ENCODE results near the gene MOG.
"Not testable (repeated sequence)": the region's sequence is repeated elsewhere in the genome, so short reads cannot be mapped to it uniquely, and the experiment has no call there.

The MOG gene

DNA sequence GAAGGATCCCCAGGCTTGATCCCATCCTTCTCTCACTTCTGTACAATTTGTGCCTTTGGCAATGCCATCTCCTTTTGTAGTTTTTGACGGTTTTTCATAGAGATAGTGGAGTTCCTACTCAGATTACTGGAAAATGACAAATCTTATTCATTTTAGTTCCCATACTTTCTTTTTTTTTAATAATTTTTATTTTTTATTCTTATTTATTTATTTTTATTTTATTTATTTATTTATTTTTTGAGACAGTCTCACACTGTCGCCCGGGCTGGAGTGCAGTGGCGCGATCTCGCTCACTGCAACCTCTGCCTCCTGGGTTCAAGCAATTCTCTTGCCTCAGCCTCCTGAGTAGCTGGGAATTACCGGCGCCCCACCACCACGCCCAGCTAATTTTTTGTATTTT lies 19.6 kb upstream of the MOG start:
- DNase-seq (ENCODE audit: low read depth, low spot score): no peak

GRCh38 chr6:29641430-29642148 lies 15.3 kb upstream of the MOG start:
- DNase-seq (ENCODE audit: low read depth, low spot score): no peak

- DNase-seq (ENCODE audit: low read depth, low spot score): no peak
Observed at GRCh38 chr6:29647927-29648642, 8.8 kb upstream of the MOG start.

GRCh38 chr6:29649701-29650673 lies 6.9 kb upstream of the MOG start:
- peak; percentile 96 for DNase-seq (ENCODE audit: low read depth, low spot score)

DNA sequence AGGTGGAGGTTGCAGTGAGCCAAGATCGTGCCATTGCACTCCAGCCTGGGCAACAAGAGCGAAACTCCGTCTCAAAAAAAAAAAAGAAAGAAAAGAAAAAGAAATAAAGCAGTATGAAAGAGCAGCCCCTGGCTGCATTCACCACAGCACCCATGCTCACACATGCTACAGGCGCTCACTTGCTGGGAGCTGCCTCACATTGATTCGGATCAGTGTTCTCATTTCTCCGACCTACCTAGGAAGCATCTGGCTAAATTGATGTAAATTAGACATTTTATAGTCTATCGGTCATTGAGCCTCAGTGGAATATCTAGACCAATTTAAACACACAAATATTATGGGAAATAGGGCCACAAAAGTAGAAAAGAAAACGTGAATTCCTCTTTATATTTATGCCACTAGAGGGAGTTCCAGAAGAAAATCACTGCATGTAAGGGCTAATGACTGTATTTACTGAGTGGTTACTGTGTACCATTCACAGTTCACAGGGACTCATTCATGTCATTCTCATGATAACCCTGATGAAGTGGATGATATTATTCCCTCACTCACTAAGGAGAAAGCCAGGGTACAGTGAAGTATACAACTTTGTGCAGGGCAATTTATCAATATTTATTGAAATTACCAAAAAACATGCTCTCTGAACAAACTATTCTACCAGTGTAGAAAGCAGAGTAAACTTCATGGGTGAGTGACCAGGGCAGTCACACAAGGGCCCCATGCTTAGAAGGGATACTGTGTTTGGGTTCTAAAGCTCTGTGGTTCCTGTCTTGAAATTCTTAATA lies 5.3 kb upstream of the MOG start:
- no peak for DNase-seq (ENCODE audit: low read depth, low spot score)

- no peak for DNase-seq (ENCODE audit: low read depth, low spot score)
Observed at GRCh38 chr6:29652198-29652584, 4.7 kb upstream of the MOG start.

DNA sequence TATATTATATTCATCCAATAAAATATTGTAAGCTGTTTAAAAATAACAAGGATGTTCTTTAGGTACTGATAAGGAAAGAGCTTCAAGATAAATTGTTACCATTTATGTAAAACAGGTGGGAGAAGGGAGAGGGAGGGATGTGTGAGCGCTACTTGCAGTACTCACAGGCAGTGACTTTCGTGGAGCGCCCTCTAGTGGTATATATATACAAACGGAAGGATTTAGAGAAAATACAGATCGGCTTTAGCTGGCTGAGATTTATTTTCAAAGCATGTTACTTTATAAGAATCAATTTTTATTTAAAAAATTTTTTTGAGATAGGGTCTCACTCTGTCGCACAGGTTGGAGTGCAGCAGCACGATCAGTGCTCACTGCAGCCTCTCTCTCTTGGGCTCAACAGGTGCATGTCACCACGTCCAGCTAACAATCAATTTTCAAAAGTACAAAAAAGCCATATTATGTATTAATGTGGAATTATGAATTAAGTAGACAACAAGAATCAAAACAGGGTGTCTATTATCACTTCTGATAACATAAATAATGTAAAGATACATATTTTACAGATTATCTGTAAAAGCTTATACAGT lies 3.3 kb upstream of the MOG start:
- DNase-seq (ENCODE audit: low read depth, low spot score): no peak

DNA sequence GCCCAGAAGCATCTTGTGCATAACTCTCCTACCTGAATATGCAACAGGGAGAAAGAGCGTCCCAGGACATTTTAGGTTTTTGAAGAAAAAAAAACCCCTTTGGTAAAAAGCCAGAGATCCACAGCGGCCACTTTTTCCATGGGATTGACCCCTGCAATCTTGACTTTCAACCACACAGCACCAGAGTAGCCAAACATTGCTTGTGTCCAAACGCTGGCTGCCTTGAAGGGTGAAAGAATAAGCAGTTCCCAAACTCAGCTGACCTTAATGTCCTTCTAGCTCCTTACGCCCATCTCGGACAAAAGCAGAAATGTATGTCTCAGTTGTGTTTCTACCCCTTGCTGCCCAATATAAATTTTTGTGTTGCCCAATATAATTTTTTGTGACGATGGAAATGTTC lies 1.2 kb upstream of the MOG start:
- DNase-seq (ENCODE audit: low read depth, low spot score): no peak

- DNase-seq (ENCODE audit: low read depth, low spot score): no peak
Observed at GRCh38 chr6:29656157-29656556, 735 bp upstream of the MOG start.

DNA sequence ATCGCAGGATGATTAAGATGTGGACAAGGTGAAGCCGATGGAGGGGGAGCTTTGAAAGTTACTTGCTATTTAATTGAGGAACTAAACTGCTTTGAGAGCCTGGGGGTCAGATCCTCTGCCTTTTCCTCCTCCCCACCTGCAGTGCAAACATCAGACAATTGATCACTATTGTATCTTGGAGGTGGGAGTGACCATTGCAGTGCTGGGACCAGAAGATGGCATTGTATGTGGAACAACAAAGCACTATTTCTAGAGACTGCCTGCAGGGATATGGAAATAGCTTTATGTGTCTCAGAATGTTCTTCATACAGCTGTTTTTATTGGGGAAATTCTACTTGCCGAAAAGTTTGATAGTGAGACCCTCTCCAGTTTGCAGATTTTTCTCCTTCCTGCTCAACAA lies 4.2 kb downstream of the MOG start:
- no peak for DNase-seq (ENCODE audit: low read depth, low spot score)

- DNase-seq (ENCODE audit: low read depth, low spot score): not testable (repeated sequence)
Observed at GRCh38 chr6:29661502-29662141, 4.7 kb downstream of the MOG start.

GRCh38 chr6:29663300-29664042 lies 6.6 kb downstream of the MOG start:
- DNase-seq (ENCODE audit: low read depth, low spot score): no peak

- DNase-seq (ENCODE audit: low read depth, low spot score): no peak
Observed at GRCh38 chr6:29665942-29666825, 9.3 kb downstream of the MOG start.

- no peak for DNase-seq (ENCODE audit: low read depth, low spot score)
Observed at GRCh38 chr6:29666826-29667130, 9.9 kb downstream of the MOG start.

DNA sequence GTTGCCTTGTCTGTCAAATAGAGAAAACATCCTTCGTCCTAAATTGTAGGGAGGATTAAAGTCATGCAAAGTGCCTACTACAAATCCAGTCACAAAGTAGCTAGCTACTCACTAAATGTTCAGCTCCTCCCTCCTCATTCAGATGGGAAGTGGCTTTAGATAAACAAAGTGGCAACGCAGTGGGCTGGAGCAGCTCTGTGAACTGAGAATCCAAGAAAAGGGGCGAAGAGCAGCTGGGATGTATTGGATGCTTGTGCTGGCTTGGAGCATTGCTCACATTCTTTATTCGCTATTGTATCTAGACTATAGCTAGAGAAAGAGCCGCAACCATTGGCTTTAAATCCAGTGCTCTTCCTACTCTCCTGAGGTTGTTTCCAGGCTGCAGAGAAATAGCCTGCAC lies 10.3 kb downstream of the MOG start:
- no peak for DNase-seq (ENCODE audit: low read depth, low spot score)

- no peak for DNase-seq (ENCODE audit: low read depth, low spot score)
Observed at GRCh38 chr6:29671026-29671425, 14.1 kb downstream of the MOG start.

DNA sequence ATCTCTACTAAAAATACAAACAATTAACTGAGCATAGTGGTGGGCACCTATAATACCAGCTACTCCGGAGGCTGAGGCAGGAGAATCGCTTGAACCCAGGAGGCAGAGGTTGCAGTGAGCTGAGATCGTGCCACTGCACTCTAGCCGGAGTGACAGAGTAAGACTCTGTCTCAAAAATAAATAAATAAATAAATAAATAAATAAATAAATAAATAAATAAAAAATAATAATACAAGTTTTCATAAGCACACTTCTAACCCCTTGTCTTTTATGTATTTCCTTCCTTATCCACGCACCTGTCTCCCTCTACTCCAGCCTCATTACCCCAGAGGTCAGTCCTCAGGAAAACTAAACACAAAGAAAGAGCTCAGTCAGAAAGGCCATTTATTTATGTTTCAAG lies 15.2 kb downstream of the MOG start:
- DNase-seq (ENCODE audit: low read depth, low spot score): not testable (repeated sequence)

GRCh38 chr6:29673161-29673560 lies 16.3 kb downstream of the MOG start:
- DNase-seq (ENCODE audit: low read depth, low spot score): no peak

GRCh38 chr6:29674008-29674407 lies 17.1 kb downstream of the MOG start:
- DNase-seq (ENCODE audit: low read depth, low spot score): no peak
